HCEC 1CT (cell line): ENCODE measurements around the gene GPRIN2.

ENCODE experiments used
- DNase-seq: peaks from one replicate; pipeline ENCODE4 v3.0.0-alpha.2; 2017

Gene GPRIN2

GRCh38 chr10:46565591-46566332, 9.3 kb upstream of the GPRIN2 start:
- DNase-seq, result peak; percentile 54

DNA sequence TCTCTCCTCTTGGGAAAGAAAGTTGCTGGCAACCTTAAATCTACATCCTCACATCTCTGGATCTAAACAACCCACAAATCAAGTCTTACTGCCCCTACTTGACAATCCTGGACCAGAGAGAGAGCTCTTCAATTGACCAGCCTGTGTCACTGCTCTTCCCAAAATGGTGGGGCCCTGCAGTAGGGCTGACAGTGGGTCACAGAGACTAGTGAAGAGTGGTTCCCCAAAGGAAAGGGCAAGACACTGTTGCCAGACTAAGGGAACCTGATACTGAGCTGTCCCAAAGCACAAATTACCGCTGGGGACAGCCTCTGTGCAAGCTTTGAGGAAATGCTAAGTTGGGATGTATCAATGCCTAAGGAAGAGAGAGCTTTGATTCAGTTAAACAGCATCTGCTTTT, 4.5 kb upstream of the GPRIN2 start:
- no peak for DNase-seq

GRCh38 chr10:46560381-46560780, 3.9 kb upstream of the GPRIN2 start:
- DNase-seq, result no peak

GRCh38 chr10:46559231-46559671, 2.8 kb upstream of the GPRIN2 start:
- DNase-seq, result no peak

- DNase-seq, result no peak
These were observed 2.1 kb upstream of the GPRIN2 start for GRCh38 chr10:46558392-46559185.

- DNase-seq, result no peak
These were observed 1.6 kb upstream of the GPRIN2 start for GRCh38 chr10:46558122-46558391.

- DNase-seq, result no peak
These were observed 1.1 kb upstream of the GPRIN2 start for GRCh38 chr10:46557319-46558121.

DNA sequence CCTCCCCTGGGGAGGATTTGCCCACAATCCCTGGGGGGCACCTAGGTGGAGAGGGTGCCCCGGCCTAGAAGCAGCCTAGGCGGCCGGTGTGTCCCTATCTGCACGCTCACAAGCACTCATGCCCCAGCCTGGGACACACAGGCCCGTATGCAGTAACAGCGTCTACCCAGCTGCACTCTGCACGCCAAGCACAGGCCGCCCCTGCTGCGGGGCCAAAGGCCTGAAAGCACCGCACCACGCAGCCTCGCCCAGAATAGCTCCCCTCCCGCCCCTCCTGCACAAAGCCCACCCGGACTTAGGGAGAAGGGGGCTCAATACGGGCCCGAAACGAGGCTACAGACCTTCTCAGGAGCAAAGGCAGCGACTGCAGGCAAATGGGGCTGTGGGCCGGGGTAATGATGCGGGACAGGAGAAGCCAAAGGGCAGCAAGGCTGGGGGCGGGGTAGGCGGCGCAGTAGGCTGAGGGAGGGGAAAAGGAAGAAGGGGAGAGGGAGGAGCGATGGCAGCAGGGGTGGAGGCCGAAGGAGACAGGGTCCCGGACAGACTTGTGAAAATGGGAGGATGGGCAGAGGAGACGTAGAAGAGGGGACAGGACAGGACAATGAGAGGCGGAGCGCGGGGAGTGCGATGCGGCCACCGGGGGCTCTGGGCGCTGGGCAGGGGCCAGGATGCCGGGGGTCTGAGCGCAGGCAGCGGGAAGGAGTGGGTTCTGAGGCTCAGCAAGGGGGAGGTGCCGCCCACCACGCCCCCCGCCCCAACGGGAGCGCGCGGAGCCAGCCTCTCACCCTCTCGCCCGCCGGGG, 544 bp downstream of the GPRIN2 start:
- no peak for DNase-seq

GRCh38 chr10:46555366-46555712, 1.1 kb downstream of the GPRIN2 start:
- DNase-seq, result no peak

GRCh38 chr10:46554166-46554781, 2.2 kb downstream of the GPRIN2 start:
- DNase-seq, result no peak

- no peak for DNase-seq
These were observed 3.0 kb downstream of the GPRIN2 start for GRCh38 chr10:46553238-46554049.

DNA sequence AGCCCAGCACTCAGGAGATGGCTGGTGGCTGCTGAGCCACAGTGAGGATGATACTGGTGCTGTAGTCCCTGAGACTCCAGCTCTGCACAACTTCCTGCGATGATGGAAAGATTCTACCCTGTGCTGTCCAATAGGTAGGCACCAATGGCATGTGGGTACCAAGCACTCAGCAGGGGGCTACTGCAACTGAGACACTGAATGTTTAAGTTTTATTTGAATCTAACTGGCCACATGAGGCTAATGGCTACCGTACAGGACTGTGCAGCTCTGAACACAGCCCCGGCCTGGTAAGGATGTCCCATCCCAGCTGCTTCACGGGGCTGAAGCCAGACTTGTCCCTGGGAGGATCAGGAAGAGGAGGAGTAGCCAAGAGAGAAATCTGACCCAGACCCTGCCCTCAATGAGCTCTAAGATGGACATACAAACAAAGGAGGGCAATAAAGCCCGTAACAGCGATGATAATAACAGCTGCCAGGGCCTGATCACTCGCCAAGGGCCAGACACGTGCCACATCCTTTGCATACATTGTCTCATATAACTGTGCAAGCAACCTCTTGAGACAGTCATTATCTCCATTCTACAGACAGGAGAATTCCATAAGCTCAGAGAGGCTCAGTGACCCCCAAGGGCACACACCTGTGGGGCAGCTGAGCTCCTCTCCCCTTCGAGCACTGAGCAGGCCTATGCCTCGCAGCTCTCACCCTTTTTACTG, 3.8 kb downstream of the GPRIN2 start:
- no peak for DNase-seq

- DNase-seq, result no peak
These were observed 4.5 kb downstream of the GPRIN2 start for GRCh38 chr10:46551701-46552525.

GRCh38 chr10:46550795-46551700, 5.4 kb downstream of the GPRIN2 start:
- no peak for DNase-seq

GRCh38 chr10:46550076-46550790, 6.2 kb downstream of the GPRIN2 start:
- no peak for DNase-seq

DNA sequence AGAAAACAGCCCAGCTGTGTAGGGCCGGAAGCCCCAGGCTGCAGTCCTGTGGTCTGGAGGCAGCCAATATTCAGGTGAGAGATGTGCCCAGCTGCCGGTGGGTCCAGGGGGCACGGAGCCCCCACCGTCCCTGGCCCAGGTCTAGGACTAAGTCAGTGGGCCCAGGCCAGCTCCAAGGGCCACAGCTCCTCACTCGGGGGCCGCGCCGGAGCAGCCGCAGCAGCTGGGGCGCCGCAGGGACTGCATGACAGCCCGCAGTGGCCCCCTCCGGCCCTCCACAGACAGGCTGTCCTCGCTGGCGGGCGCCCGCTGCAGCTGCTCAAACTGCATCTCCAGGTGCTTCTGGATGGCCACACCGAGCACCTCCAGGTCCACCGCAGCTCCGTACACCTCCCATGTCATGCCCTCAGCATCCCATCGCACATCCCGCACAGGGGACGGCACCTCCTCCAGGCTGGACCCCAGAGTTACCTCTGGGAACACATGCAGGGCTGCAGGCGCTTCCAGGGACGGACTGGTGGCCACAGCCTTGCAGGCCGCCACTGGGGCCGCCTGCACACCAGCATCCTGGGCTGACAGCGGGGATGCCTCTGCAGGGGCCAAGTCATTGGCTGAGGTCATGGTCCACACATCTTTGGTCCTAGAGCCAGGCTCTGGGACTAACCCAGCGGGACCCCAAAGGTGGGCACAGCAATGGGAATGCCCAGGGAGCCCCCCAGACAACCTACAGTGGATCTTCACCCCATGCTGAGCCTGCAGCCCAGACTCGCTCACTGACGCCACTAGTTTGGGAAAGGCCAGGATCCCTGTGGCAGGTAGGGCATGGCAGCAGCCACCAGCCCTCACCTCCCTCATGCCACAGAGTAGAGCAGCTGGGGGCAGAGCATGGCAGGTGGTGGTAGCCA, 7.0 kb downstream of the GPRIN2 start:
- no peak for DNase-seq

DNA sequence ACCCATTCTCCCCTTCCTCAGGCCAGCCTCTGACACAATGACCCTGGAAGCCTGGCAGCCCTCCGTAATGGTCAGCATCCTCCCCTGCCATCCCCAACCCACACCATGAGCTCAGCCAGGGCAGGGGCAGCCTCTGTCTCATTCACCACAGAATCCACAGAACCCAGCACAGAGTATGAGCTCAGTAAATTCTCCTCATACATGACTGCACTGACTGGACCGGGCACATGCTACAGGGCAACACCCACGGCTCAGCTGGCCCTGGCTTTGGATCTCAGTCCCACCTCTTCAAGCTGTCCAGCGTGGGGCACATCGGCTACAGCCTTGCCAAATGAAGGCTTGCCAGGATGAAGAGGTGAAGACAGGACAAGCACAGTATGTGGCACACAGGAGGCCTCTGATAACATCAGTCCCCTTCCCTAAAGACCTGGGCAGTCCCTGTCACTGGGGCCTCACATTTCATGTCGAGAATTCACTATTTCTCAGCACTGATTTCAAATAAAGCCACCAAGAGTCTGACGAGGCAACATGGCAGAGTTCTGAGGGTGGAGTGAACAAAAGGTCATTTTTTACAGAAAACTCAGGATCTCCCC, 7.9 kb downstream of the GPRIN2 start:
- DNase-seq, result no peak
